Activated CD4-positive, alpha-beta T cell treated with anti-CD3 and anti-CD28 coated beads, Interleukin-2, amount 50 U/mL, for 16 hours (primary cell): ENCODE measurements around the gene SLC25A45.
"Not testable (repeated sequence)": the region's sequence is repeated elsewhere in the genome, so short reads cannot be mapped to it uniquely, and the experiment has no call there.

Source experiments
- DNase-seq: peaks from one replicate; pipeline ENCODE4 v3.0.0-alpha.2; 2020

SLC25A45 gene

GRCh38 chr11:65355013-65355775 is 27.3 kb downstream of the SLC25A45 start:
- DNase-seq, result peak; percentile 24

- DNase-seq, result peak; percentile 97
Measured at GRCh38 chr11:65354265-65355012, 28.0 kb downstream of the SLC25A45 start, which contains the start of gene TIGD3. Gene TIGD3 (plus strand): TSS chr11:65354751. CDS start chr11:65355809, 1,058 bp downstream.

- DNase-seq, result no peak
Measured at GRCh38 chr11:65353900-65354264, 28.6 kb downstream of the SLC25A45 start.

- DNase-seq, result no peak
Measured at GRCh38 chr11:65353376-65353775, 29.1 kb downstream of the SLC25A45 start.

- DNase-seq, result no peak
Measured at GRCh38 chr11:65352783-65353182, 29.7 kb downstream of the SLC25A45 start.

- DNase-seq, result no peak
Measured at GRCh38 chr11:65351511-65351910, 30.9 kb downstream of the SLC25A45 start.

GRCh38 chr11:65341856-65342255 is 40.6 kb downstream of the SLC25A45 start:
- no peak for DNase-seq

GRCh38 chr11:65340226-65340625 is 42.2 kb downstream of the SLC25A45 start:
- no peak for DNase-seq

GRCh38 chr11:65338676-65339075 is 43.8 kb downstream of the SLC25A45 start:
- DNase-seq, result no peak

- no peak for DNase-seq
Measured at GRCh38 chr11:65334696-65335295, 47.6 kb downstream of the SLC25A45 start.

GRCh38 chr11:65332591-65332990 is 49.9 kb downstream of the SLC25A45 start:
- DNase-seq, result not testable (repeated sequence)

- no peak for DNase-seq
Measured at GRCh38 chr11:65330544-65330943, 51.9 kb downstream of the SLC25A45 start.

- peak; percentile 87 for DNase-seq
Measured at GRCh38 chr11:65329944-65330403, 52.5 kb downstream of the SLC25A45 start.

- DNase-seq, result no peak
Measured at GRCh38 chr11:65329478-65329877, 53.0 kb downstream of the SLC25A45 start.

- no peak for DNase-seq
Measured at GRCh38 chr11:65327021-65327420, 55.4 kb downstream of the SLC25A45 start.

GRCh38 chr11:65325435-65325834 is 57.0 kb downstream of the SLC25A45 start:
- DNase-seq, result no peak
